Progenitor cell of endocrine pancreas (in vitro differentiated cells): ENCODE data around the gene CTXN1. TPM values are rescaled to one million over a fixed set of nuclear protein-coding genes. Genes with fewer than 3 reads are reported as not detected.
A peak's percentile ranks its signal among the peaks of the same experiment; 100 is the strongest.

ENCODE experiments used
- DNase-seq: peaks from one replicate; pipeline ENCODE4 v3.0.0; 2021; ENCODE audit warnings: low spot score; ENCODE audit not compliant: unreplicated experiment
- H3K27ac Mint-ChIP-seq: 2 replicates; pipeline ENCODE4 v1.8.0; 2021; ENCODE audit warnings: mild to moderate bottlenecking, moderate library complexity, mixed read lengths
- H3K27me3 Mint-ChIP-seq: 2 replicates; pipeline ENCODE4 v1.8.0; 2021; ENCODE audit warnings: mixed read lengths
- H3K36me3 Mint-ChIP-seq: 2 replicates; pipeline ENCODE4 v1.8.0; 2022; ENCODE audit warnings: mixed read lengths; ENCODE audit not compliant: insufficient read depth
- H3K4me1 Mint-ChIP-seq: 2 replicates; pipeline ENCODE4 v1.8.0; 2021; ENCODE audit warnings: low read depth, mixed read lengths
- H3K4me3 Mint-ChIP-seq: 2 replicates; pipeline ENCODE4 v1.8.0; 2021; ENCODE audit warnings: low read depth, mild to moderate bottlenecking, moderate library complexity, mixed read lengths
- H3K9me3 Mint-ChIP-seq: 2 replicates; pipeline ENCODE4 v1.8.0; 2021; ENCODE audit warnings: low read depth, mixed read lengths
- CTCF ChIP-seq: fragments of 200-600 bp; sonication (generic); IDR thresholded peaks from one replicate; pipeline ENCODE4 v1.5.0; 2021; ENCODE audit warnings: antibody characterized with exemption, mild to moderate bottlenecking; ENCODE audit not compliant: unreplicated experiment
- total RNA-seq: library from RNA; stranded (reverse); gene quantifications from 2 replicates; pipeline ENCODE4 v1.2.1, GENCODE V29; 2021

The CTXN1 gene
- total RNA-seq, 1 donor from 2014 or later = 114 TPM

- no peak for DNase-seq
- H3K27ac Mint-ChIP-seq = peak overlapping the region; percentile 100
- no peaks in the 10 kb centered on the region for H3K27me3 Mint-ChIP-seq
- peaks cover 9% of the 10 kb centered on the region for H3K36me3 Mint-ChIP-seq
- peak overlapping the region; percentile 92 for H3K4me3 Mint-ChIP-seq
- H3K4me1 Mint-ChIP-seq = peaks cover 7% of the 10 kb centered on the region
- no peak for TF ChIP-seq CTCF
- H3K9me3 Mint-ChIP-seq = no peaks in the 10 kb centered on the region
Observed at GRCh38 chr19:7942981-7943443, 17.1 kb upstream of the CTXN1 start.

GRCh38 chr19:7941895-7942596 lies 16.1 kb upstream of the CTXN1 start:
- Mint-ChIP-seq H3K4me3 (peak overlapping the region; percentile 92), H3K27ac (peak overlapping the region; percentile 69), H3K36me3 (peaks cover 9% of the 10 kb centered on the region), H3K27me3 (no peaks in the 10 kb centered on the region), H3K4me1 (peaks cover 7% of the 10 kb centered on the region), H3K9me3 (no peaks in the 10 kb centered on the region)
- DNase-seq = no peak
- no peak for TF ChIP-seq CTCF

- Mint-ChIP-seq H3K27me3 (no peaks in the 10 kb centered on the region), H3K27ac (no peak overlapping the region), H3K4me3 (peak overlapping the region; percentile 24), H3K4me1 (peaks cover 7% of the 10 kb centered on the region), H3K36me3 (peaks cover 9% of the 10 kb centered on the region), H3K9me3 (no peaks in the 10 kb centered on the region)
- no peak for TF ChIP-seq CTCF
- DNase-seq = no peak
Observed at GRCh38 chr19:7940841-7941240, 14.9 kb upstream of the CTXN1 start.

GRCh38 chr19:7934766-7935165 lies 8.8 kb upstream of the CTXN1 start:
- DNase-seq = no peak
- no peaks in the 10 kb centered on the region for H3K27me3 Mint-ChIP-seq
- H3K27ac Mint-ChIP-seq = no peak overlapping the region
- no peaks in the 10 kb centered on the region for H3K9me3 Mint-ChIP-seq
- no peak overlapping the region for H3K4me3 Mint-ChIP-seq
- no peaks in the 10 kb centered on the region for H3K4me1 Mint-ChIP-seq
- H3K36me3 Mint-ChIP-seq = peaks cover 10% of the 10 kb centered on the region
- TF ChIP-seq CTCF = no peak

GRCh38 chr19:7933828-7934725 lies 8.1 kb upstream of the CTXN1 start:
- Mint-ChIP-seq H3K9me3 (no peaks in the 10 kb centered on the region), H3K36me3 (peaks cover 10% of the 10 kb centered on the region), H3K27ac (no peak overlapping the region), H3K4me3 (no peak overlapping the region), H3K27me3 (no peaks in the 10 kb centered on the region), H3K4me1 (no peaks in the 10 kb centered on the region)
- no peak for DNase-seq
- no peak for TF ChIP-seq CTCF
